HEK293 (cell line): ENCODE data around the gene ZNF462.

Source experiments
- KLF16 ChIP-seq: fragments of 450-650 bp; formaldehyde crosslinking; IDR thresholded peaks from 2 replicates; pipeline ENCODE4 v1.5.1; 2017; ENCODE audit warnings: missing biosample characterization, missing genetic modification characterization
- MYNN ChIP-seq: fragments of 450-650 bp; formaldehyde crosslinking; IDR thresholded peaks from 2 replicates; pipeline ENCODE4 v1.5.1; 2016; ENCODE audit warnings: missing biosample characterization, missing genetic modification characterization, borderline replicate concordance
- MZF1 ChIP-seq: fragments of 450-650 bp; formaldehyde crosslinking; IDR thresholded peaks from 2 replicates; pipeline ENCODE4 v1.5.1; 2017; ENCODE audit warnings: missing biosample characterization, missing genetic modification characterization, borderline replicate concordance
- SETDB1 ChIP-seq: IDR thresholded peaks from one replicate; pipeline ENCODE4 v1.6.1; 2017; ENCODE audit warnings: mild to moderate bottlenecking, low read length, moderate library complexity, mixed read lengths; ENCODE audit not compliant: insufficient read length
- ZBTB7A ChIP-seq: fragments of 450-650 bp; formaldehyde crosslinking; IDR thresholded peaks from 2 replicates; pipeline ENCODE4 v1.5.1; 2016; ENCODE audit warnings: low read depth, missing biosample characterization, missing genetic modification characterization
- ZNF274 ChIP-seq, 2 experiments: fragments of 200-500 bp in 1 of 2; fragments of 450-650 bp in 1 of 2; sonication (Bioruptor generic) in 1 of 2; formaldehyde crosslinking in 1 of 2; IDR thresholded peaks; 2 replicates each; pipeline versions ENCODE4 v1.5.1 to v1.6.1; 2014 to 2016; ENCODE audit warnings: borderline replicate concordance in 1 of 2, inconsistent platforms in 1 of 2, low read length in 1 of 2, missing biosample characterization in 1 of 2, missing genetic modification characterization in 1 of 2
- ZNF416 ChIP-seq: fragments of 450-650 bp; formaldehyde crosslinking; IDR thresholded peaks from 2 replicates; pipeline ENCODE4 v1.5.1; 2016; ENCODE audit warnings: missing biosample characterization, missing genetic modification characterization
- ZNF76 ChIP-seq: fragments of 450-650 bp; formaldehyde crosslinking; IDR thresholded peaks from 2 replicates; pipeline ENCODE4; 2016; ENCODE audit warnings: low read depth, missing biosample characterization, missing genetic modification characterization, borderline replicate concordance
- ZNF791 ChIP-seq: fragments of 450-650 bp; formaldehyde crosslinking; IDR thresholded peaks from 2 replicates; pipeline ENCODE4 v1.5.1; 2016; ENCODE audit warnings: missing biosample characterization, missing genetic modification characterization
- TF ChIP-seq, protein P1 (sequence below): fragments of 450-650 bp; formaldehyde crosslinking; IDR thresholded peaks from 2 replicates; pipeline ENCODE4 v1.5.1; 2016; ENCODE audit warnings: missing biosample characterization, missing genetic modification characterization

- no peak for TF ChIP-seq ZNF274 (IDR thresholded peaks at IDR 0.05; ENCODE audit: low read length)
- no peak for TF ChIP-seq ZNF274 (tag by site-specific recombination; IDR thresholded peaks at IDR 0.05; ENCODE audit: borderline replicate concordance)
- TF ChIP-seq, protein P1, sequence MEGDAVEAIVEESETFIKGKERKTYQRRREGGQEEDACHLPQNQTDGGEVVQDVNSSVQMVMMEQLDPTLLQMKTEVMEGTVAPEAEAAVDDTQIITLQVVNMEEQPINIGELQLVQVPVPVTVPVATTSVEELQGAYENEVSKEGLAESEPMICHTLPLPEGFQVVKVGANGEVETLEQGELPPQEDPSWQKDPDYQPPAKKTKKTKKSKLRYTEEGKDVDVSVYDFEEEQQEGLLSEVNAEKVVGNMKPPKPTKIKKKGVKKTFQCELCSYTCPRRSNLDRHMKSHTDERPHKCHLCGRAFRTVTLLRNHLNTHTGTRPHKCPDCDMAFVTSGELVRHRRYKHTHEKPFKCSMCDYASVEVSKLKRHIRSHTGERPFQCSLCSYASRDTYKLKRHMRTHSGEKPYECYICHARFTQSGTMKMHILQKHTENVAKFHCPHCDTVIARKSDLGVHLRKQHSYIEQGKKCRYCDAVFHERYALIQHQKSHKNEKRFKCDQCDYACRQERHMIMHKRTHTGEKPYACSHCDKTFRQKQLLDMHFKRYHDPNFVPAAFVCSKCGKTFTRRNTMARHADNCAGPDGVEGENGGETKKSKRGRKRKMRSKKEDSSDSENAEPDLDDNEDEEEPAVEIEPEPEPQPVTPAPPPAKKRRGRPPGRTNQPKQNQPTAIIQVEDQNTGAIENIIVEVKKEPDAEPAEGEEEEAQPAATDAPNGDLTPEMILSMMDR (tag by site-specific recombination): no peak
- TF ChIP-seq ZNF76 (tag by site-specific recombination): no peak
- TF ChIP-seq SETDB1: no peak
- no peak for TF ChIP-seq ZBTB7A (tag by site-specific recombination)
- TF ChIP-seq MYNN (tag by site-specific recombination): no peak
- TF ChIP-seq ZNF416 (tag by site-specific recombination): no peak
- TF ChIP-seq ZNF791: no peak
- no peak for TF ChIP-seq MZF1
- TF ChIP-seq KLF16 (tag by site-specific recombination): no peak
Observed at GRCh38 chr9:107024193-107024592, 161.2 kb downstream of the ZNF462 start.
